ENCODE measurements around the gene DZIP3.
A peak's percentile ranks its signal among the peaks of the same experiment; 100 is the strongest.

The DZIP3 gene, protein sequence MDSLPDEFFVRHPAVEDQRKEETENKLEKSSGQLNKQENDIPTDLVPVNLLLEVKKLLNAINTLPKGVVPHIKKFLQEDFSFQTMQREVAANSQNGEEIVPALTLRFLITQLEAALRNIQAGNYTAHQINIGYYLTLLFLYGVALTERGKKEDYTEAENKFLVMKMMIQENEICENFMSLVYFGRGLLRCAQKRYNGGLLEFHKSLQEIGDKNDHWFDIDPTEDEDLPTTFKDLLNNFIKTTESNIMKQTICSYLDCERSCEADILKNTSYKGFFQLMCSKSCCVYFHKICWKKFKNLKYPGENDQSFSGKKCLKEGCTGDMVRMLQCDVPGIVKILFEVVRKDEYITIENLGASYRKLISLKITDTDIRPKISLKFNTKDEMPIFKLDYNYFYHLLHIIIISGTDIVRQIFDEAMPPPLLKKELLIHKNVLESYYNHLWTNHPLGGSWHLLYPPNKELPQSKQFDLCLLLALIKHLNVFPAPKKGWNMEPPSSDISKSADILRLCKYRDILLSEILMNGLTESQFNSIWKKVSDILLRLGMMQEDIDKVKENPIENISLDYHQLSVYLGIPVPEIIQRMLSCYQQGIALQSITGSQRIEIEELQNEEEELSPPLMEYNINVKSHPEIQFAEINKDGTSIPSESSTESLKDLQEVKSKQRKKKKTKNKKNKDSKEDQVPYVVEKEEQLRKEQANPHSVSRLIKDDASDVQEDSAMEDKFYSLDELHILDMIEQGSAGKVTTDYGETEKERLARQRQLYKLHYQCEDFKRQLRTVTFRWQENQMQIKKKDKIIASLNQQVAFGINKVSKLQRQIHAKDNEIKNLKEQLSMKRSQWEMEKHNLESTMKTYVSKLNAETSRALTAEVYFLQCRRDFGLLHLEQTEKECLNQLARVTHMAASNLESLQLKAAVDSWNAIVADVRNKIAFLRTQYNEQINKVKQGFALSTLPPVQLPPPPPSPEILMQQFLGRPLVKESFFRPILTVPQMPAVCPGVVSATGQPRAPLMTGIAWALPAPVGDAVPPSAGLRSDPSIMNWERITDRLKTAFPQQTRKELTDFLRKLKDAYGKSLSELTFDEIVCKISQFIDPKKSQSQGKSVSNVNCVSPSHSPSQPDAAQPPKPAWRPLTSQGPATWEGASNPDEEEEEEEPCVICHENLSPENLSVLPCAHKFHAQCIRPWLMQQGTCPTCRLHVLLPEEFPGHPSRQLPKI

GRCh38 chr3:108589081-108589997 lies at the start of gene DZIP3, which contains the start of gene CIP2A:
Gene DZIP3, plus strand, starts transcription at chr3:108589722. Its CDS starts 15,685 bp downstream, at chr3:108605407.
Gene CIP2A, minus strand, starts transcription at chr3:108589438. Its CDS starts 63 bp downstream, at chr3:108589375.
- H3K9me3 Mint-ChIP-seq, result no peaks in the 10 kb centered on the region
- peaks cover 14% of the 10 kb centered on the region for H3K36me3 Mint-ChIP-seq (ENCODE audit: low read depth)
- H3K4me1 Mint-ChIP-seq (ENCODE audit: low read depth), result peaks cover 47% of the 10 kb centered on the region

GRCh38 chr3:108546247-108546646 lies 43.3 kb upstream of the DZIP3 start:
- Mint-ChIP-seq H3K27ac (no peak overlapping the region), H3K9me3 (no peaks in the 10 kb centered on the region), H3K4me3 (peak overlapping the region; percentile 22), H3K4me1 (ENCODE audit: low read depth) (peaks cover 10% of the 10 kb centered on the region), H3K36me3 (ENCODE audit: low read depth) (peaks cover 45% of the 10 kb centered on the region), H3K27me3 (ENCODE audit: low read depth) (no peaks in the 10 kb centered on the region)
- no peak for DNase-seq (ENCODE audit: low spot score)

More at GRCh38 chr3:108589081-108589997, at the start of gene DZIP3, which contains the start of gene CIP2A:
- Mint-ChIP-seq H3K27ac (peak within 1 kb of the TSS; percentile 98), H3K4me3 (peak within 1 kb of the TSS; percentile 100), H3K27me3 (ENCODE audit: low read depth) (no peaks in the 10 kb centered on the region)
- peak; percentile 85 for DNase-seq (ENCODE audit: low spot score)

- Mint-ChIP-seq H3K27me3 (ENCODE audit: low read depth) (no peaks in the 10 kb centered on the region), H3K36me3 (ENCODE audit: low read depth) (peaks cover 47% of the 10 kb centered on the region), H3K9me3 (no peaks in the 10 kb centered on the region), H3K4me1 (ENCODE audit: low read depth) (peaks cover 10% of the 10 kb centered on the region), H3K27ac (no peak overlapping the region), H3K4me3 (peak overlapping the region; percentile 22)
- no peak for DNase-seq (ENCODE audit: low spot score)
Observed at GRCh38 chr3:108546692-108547091, 42.8 kb upstream of the DZIP3 start.

DNA sequence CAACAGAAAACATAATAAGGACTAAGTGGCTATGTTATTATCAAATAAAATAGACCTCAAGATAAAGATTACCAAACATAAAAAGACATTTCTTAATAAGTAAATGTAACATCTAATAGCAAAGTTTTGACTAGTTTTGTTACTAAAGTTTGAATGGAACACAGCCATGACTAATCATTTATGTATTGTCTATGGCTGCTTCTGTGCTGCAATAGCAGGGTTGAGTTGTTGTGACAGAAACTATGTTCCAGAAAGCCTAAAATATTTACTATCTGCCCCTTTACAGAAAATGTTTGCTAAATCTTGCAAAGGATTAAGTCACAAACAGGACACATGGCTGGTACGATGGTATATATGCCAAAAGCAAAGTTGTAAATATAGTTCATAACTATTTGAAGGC lies 41.2 kb upstream of the DZIP3 start:
- Mint-ChIP-seq H3K27ac (no peak overlapping the region), H3K4me3 (no peak overlapping the region), H3K27me3 (ENCODE audit: low read depth) (no peaks in the 10 kb centered on the region), H3K9me3 (no peaks in the 10 kb centered on the region), H3K36me3 (ENCODE audit: low read depth) (peaks cover 49% of the 10 kb centered on the region), H3K4me1 (ENCODE audit: low read depth) (peaks cover 15% of the 10 kb centered on the region)
- no peak for DNase-seq (ENCODE audit: low spot score)

DNA sequence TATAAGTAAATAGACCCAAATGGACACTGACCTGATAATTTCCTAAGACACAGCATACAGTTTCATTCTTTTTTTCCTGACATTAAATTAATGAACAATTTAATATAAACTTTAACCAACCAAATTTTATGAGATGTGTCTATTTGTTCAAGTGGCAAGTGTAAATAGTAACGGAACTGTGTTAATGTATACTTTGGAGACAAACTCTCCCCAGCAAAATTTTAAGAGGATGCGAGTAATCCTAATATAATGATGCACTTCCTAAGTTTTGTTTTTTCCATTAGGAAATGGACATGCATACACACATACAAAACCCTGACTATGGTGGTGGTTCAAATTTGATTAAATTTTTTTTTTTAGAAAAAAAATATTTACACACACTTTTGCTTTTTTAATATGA lies 40.6 kb upstream of the DZIP3 start:
- no peak for DNase-seq (ENCODE audit: low spot score)
- Mint-ChIP-seq H3K27me3 (ENCODE audit: low read depth) (no peaks in the 10 kb centered on the region), H3K4me3 (no peak overlapping the region), H3K36me3 (ENCODE audit: low read depth) (peaks cover 43% of the 10 kb centered on the region), H3K27ac (no peak overlapping the region), H3K4me1 (ENCODE audit: low read depth) (peaks cover 15% of the 10 kb centered on the region), H3K9me3 (no peaks in the 10 kb centered on the region)

DNA sequence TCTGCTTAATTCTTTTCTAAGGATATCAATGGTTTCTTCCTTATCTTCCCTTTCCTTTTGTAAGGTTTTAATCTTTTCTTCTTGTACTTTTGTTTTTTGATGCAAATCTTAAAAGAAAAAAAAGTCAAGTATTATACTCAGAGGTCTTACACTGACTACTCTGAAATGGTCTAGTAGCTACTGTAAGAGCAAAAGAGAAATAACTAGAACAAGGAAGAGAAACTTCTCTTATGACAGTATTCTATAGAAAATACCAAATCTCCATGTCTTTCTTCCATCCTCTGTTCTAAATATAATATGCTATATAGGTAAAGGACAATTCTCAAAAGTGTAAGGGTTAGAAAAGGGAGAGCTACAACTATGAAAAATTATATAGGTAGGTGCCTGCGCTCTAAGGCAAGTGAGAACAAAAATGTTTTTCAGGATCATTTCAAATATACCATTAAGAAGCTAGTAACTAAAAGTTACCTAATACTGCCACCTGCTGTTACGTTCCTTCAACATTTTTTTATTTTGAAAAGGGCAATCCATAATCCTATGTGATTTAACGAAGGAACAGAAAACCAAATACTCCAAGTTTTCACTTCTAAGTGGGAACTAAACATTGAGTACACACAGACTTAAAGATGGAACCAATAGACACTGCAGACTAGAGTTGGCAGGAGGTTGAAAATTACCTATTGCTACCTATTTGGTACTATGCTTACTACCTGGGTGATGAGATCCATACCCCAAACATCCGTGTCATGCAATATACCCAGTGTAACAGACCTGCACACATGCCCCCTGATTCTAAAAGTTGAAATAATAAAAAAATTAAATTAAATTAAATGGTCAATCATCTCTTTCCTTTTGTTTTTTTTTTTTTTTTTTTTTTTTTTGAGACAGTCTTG lies 37.0 kb upstream of the DZIP3 start:
- Mint-ChIP-seq H3K4me1 (ENCODE audit: low read depth) (peaks cover 15% of the 10 kb centered on the region), H3K27me3 (ENCODE audit: low read depth) (no peaks in the 10 kb centered on the region), H3K4me3 (no peak overlapping the region), H3K36me3 (ENCODE audit: low read depth) (peaks cover 45% of the 10 kb centered on the region), H3K27ac (peak overlapping the region; percentile 4), H3K9me3 (no peaks in the 10 kb centered on the region)
- DNase-seq (ENCODE audit: low spot score), result no peak

- no peak for DNase-seq (ENCODE audit: low spot score)
- Mint-ChIP-seq H3K27me3 (ENCODE audit: low read depth) (no peaks in the 10 kb centered on the region), H3K27ac (no peak overlapping the region), H3K36me3 (ENCODE audit: low read depth) (peaks cover 49% of the 10 kb centered on the region), H3K9me3 (no peaks in the 10 kb centered on the region), H3K4me1 (ENCODE audit: low read depth) (peaks cover 14% of the 10 kb centered on the region), H3K4me3 (no peak overlapping the region)
Observed at GRCh38 chr3:108554229-108554628, 35.3 kb upstream of the DZIP3 start.

DNA sequence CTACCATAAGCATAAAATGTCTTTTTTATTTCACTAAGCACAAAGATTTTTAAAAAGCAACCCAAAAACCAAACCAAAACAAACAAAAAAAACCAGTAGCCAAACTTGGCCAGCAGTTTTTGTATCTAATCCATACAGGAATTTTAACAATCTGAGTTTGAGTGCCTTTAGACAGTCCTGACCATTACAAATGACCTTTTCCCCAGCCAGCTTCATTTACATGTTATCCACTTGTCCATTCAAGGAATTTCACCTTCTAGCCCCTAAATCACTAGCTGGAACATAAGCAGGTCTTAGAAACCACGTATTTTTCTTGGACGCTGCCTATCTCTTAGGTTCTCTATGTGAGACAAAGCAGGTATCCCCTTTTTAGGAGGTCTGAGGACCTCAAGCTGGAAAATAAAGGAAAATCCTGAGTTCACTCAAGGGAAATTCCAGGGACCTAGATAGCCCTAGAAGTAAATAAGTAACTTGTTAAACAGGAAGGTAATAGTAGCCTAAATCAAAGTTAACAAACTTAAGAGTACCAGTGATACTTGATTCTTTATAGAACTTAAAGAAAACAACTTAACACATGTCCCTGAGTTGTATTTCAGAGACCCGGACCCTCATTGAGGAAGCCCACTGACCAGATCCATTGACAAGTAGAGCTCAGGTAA lies 34.5 kb upstream of the DZIP3 start:
- no peaks in the 10 kb centered on the region for H3K27me3 Mint-ChIP-seq (ENCODE audit: low read depth)

GRCh38 chr3:108555966-108556581 lies 33.4 kb upstream of the DZIP3 start:
- no peak for DNase-seq (ENCODE audit: low spot score)
- Mint-ChIP-seq H3K27ac (no peak overlapping the region), H3K4me3 (no peak overlapping the region), H3K36me3 (ENCODE audit: low read depth) (peaks cover 55% of the 10 kb centered on the region), H3K9me3 (no peaks in the 10 kb centered on the region), H3K4me1 (ENCODE audit: low read depth) (peaks cover 14% of the 10 kb centered on the region), H3K27me3 (ENCODE audit: low read depth) (no peaks in the 10 kb centered on the region)

More for the DNA sequence above, 34.5 kb upstream of the DZIP3 start:
- Mint-ChIP-seq H3K4me1 (ENCODE audit: low read depth) (peaks cover 14% of the 10 kb centered on the region), H3K36me3 (ENCODE audit: low read depth) (peaks cover 51% of the 10 kb centered on the region), H3K4me3 (no peak overlapping the region), H3K27ac (no peak overlapping the region), H3K9me3 (no peaks in the 10 kb centered on the region)
- DNase-seq (ENCODE audit: low spot score), result no peak

DNA sequence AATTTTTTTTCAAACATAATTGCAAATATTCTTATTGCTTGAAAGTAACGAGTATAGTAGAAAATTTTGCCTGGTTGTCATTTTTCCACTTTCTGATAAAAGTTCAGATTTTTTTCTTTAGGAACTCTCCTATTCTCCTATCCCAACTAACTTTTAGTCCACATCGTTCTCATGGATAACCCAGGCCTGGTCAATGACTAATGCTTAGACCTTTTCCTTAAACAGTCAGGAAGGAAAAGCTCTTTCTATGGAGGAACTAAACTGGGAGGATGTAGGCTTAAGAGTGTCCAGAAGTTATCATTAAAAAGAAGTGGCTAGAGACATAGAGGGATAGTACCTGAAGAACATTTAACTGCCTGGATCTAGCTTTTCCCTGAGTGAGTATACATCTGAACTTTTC lies 27.0 kb upstream of the DZIP3 start:
- Mint-ChIP-seq H3K27me3 (ENCODE audit: low read depth) (no peaks in the 10 kb centered on the region), H3K36me3 (ENCODE audit: low read depth) (peaks cover 46% of the 10 kb centered on the region), H3K4me3 (no peak overlapping the region), H3K9me3 (no peaks in the 10 kb centered on the region), H3K27ac (no peak overlapping the region), H3K4me1 (ENCODE audit: low read depth) (peaks cover 19% of the 10 kb centered on the region)
- no peak for DNase-seq (ENCODE audit: low spot score)

DNA sequence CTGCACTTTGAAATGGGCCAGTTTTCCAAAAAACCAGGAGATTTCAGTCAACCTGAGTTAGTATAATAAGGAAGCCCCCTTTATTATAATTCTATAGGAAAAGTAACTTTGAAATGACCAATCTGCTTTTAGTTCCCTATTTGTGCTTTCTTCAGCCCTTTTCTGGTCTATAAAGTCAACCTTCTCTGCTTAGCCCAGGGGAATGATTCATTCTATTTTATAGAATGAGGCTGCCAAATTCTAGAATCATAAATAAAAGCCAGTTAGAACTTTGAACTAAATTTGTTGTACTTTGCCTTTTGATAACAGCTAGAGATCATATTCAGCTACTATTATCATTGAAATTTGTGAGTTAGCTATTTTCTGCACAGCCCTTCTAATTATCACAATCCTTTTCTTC lies 25.0 kb upstream of the DZIP3 start:
- DNase-seq (ENCODE audit: low spot score), result no peak
- Mint-ChIP-seq H3K27ac (peak overlapping the region; percentile 27), H3K4me3 (no peak overlapping the region)

More for the DNA sequence above, 25.0 kb upstream of the DZIP3 start:
- Mint-ChIP-seq H3K36me3 (ENCODE audit: low read depth) (peaks cover 44% of the 10 kb centered on the region), H3K4me1 (ENCODE audit: low read depth) (peaks cover 20% of the 10 kb centered on the region), H3K9me3 (no peaks in the 10 kb centered on the region), H3K27me3 (ENCODE audit: low read depth) (no peaks in the 10 kb centered on the region)
